Measurements from ENCODE around the gene CLMN. TPM values are rescaled to one million over a fixed set of nuclear protein-coding genes. Genes with fewer than 3 reads are reported as not detected.

Gene CLMN
- total RNA-seq (2021; fragmentation: NEBNext Ultra II Directional; extraction: Animal tissue kit (Norgen Biotek cat#: 25700)) (7.6 and 8.2 TPM in 2 replicates), polyA plus RNA-seq (2011; rRNA removed) (1.4 and 1.6 TPM in 2 replicates), polyA minus RNA-seq (2011; rRNA and poly(A)+ RNA removed) (3.8 and 9.6 TPM in 2 replicates)
- 2.3 TPM for polyA plus RNA-seq (2011; cell fraction: cytosol; rRNA removed)
- polyA plus RNA-seq (2011; cell fraction: nucleus; rRNA removed): 5.6 TPM
- 3.4 to 4.8 TPM (median 4.7 TPM) in 4 replicates for polyA plus RNA-seq (2012, experiment 1 of 2)
- polyA plus RNA-seq (2012, experiment 2 of 2): 1.5 TPM
- polyA plus RNA-seq (2013, experiment 1 of 2): 3.2 TPM
- 3.0 TPM for polyA plus RNA-seq (2013, experiment 2 of 2)
- polyA minus RNA-seq (2011; cell fraction: cytosol; rRNA and poly(A)+ RNA removed): 2.9 TPM
- polyA minus RNA-seq (2011; cell fraction: nucleus; rRNA and poly(A)+ RNA removed): 5.8 TPM
- long read RNA-seq, experiment 1, partial matches to known transcripts: 1 of 2 reads
- long read RNA-seq, experiment 1, other reads (novel, unspliced or antisense): 1 of 2 reads
- long read RNA-seq, experiment 2: 0 reads

- H2BK15ac ChIP-seq (ENCODE audit: low read length): peak within 1 kb of the TSS; percentile 10; the same call in 1 of the 2 replicates
- H2BK12ac ChIP-seq (ENCODE audit: low read depth, low read length): no peak within 1 kb of the TSS
- H4K5ac ChIP-seq (ENCODE audit: insufficient read length, low read depth, low read length): no peak within 1 kb of the TSS
- no peaks in the 10 kb centered on the region for H3K9me3 ChIP-seq (ENCODE audit: insufficient read depth in 2 of 2, low read depth in 1 of 2, low read length in 1 of 2)
- H3K9ac ChIP-seq (replicated peaks in 1 of 4; ENCODE audit: extremely low read depth in 1 of 4, low read depth in 3 of 4, low read length in 3 of 4): peak within 1 kb of the TSS in 1 of 4 experiments; percentile 39; a peak in 3 of 7 replicates
- H4K20me1 ChIP-seq (replicated peaks in 1 of 2; ENCODE audit: control insufficient read depth in 1 of 2, insufficient read depth in 2 of 2, low read length in 2 of 2): peaks cover 0 to 4% of the 10 kb centered on the region in 2 experiments
- H3K36me3 ChIP-seq (ENCODE audit: control insufficient read depth in 2 of 4, insufficient read depth in 4 of 4, low read length in 3 of 4): no peaks in the 10 kb centered on the region
- H4K8ac ChIP-seq (ENCODE audit: extremely low read depth, insufficient read depth, low read length): no peak within 1 kb of the TSS
- no peak within 1 kb of the TSS for H3K14ac ChIP-seq (ENCODE audit: insufficient read length)
- H3K27ac ChIP-seq (ENCODE audit: low read depth, low read length): no peak within 1 kb of the TSS
- H2BK20ac ChIP-seq (ENCODE audit: low read length): no peak within 1 kb of the TSS
- H3K56ac ChIP-seq (replicated peaks; ENCODE audit: insufficient read length, low read depth, low read length): no peak within 1 kb of the TSS
- H2AK5ac ChIP-seq (ENCODE audit: low read depth, low read length): no peak within 1 kb of the TSS
- H3K79me2 ChIP-seq (ENCODE audit: control insufficient read depth in 1 of 2, insufficient read depth in 2 of 2, low read length in 2 of 2): no peaks in the 10 kb centered on the region
- 1% methylated on average over 33 of the region's 98 CpGs; no CpG with 5 or more reads in 1 of the 2 experiments for WGBS, 2 experiments (ENCODE audit: extremely low coverage in 1 of 2, insufficient coverage in 1 of 2, insufficient read length in 1 of 2, insufficient replicate concordance in 2 of 2, low coverage in 1 of 2, low lambda C conversion rate in 2 of 2, missing lambda C conversion rate in 1 of 2)
- no peak within 1 kb of the TSS for H2BK120ac ChIP-seq (replicated peaks; ENCODE audit: low read depth, low read length)
- H3K4me3 ChIP-seq (ENCODE audit: extremely low read depth in 1 of 4, insufficient read depth in 2 of 4, low read depth in 3 of 4, low read length in 4 of 4): peak within 1 kb of the TSS; percentile 56 to 80 (median 67)
- H2BK5ac ChIP-seq (ENCODE audit: low read depth, low read length): no peak within 1 kb of the TSS
- peaks cover 3% of the 10 kb centered on the region; the same call in 1 of the 2 replicates for H3K79me1 ChIP-seq (ENCODE audit: low read depth, low read length)
- no peak within 1 kb of the TSS for H3K23ac ChIP-seq (ENCODE audit: insufficient read length)
- H3K4me1 ChIP-seq (replicated peaks in 1 of 4; ENCODE audit: control insufficient read depth in 3 of 4, insufficient read depth in 4 of 4, low read length in 3 of 4): peaks cover 0 to 9% (median 4%) of the 10 kb centered on the region in 4 experiments; a peak in 4 of 7 replicates
- no peak for FAIRE-seq
- ChIA-PET CTCF (ENCODE audit: partially characterized antibody) (interaction anchor here (1.2 to 1.3 kb wide), 5 partner anchors 10 to 41 kb away, joined by 3 to 5 read pairs (median 3); no protein-coding TSS in a partner anchor), POLR2A (ENCODE audit: partially characterized antibody) (no interaction called here)
- peak within 1 kb of the TSS; percentile 76 to 95 for H3K4me2 ChIP-seq (ENCODE audit: insufficient read depth in 1 of 2, low read depth in 2 of 2, low read length in 2 of 2)
- no peak within 1 kb of the TSS for H2AFZ ChIP-seq (ENCODE audit: low read length)
- DNase-seq (ENCODE audit: low read depth in 1 of 2, low spot score in 2 of 2): peak in 1 of 2 experiments; percentile 69
- no peak within 1 kb of the TSS; the same call in 1 of the 2 replicates for H3K18ac ChIP-seq (ENCODE audit: extremely low read depth, low read length)
- H3K4ac ChIP-seq (replicated peaks; ENCODE audit: insufficient read length, low read depth, low read length): no peak within 1 kb of the TSS
- H4K91ac ChIP-seq (replicated peaks; ENCODE audit: insufficient read length, low read length): no peak within 1 kb of the TSS
- peaks cover 0 to 12% (median 12%) of the 10 kb centered on the region in 4 experiments; a peak in 5 of 7 replicates for H3K27me3 ChIP-seq (replicated peaks in 1 of 4; ENCODE audit: control insufficient read depth in 3 of 4, extremely low read depth in 1 of 4, insufficient read depth in 3 of 4, low read length in 3 of 4)
- peaks cover 7% of the 10 kb centered on the region; the same call in 1 of the 2 replicates for H3K23me2 ChIP-seq (ENCODE audit: low read depth, low read length)
- TF ChIP-seq GTF2F1 (IDR thresholded peaks at IDR 0.05; ENCODE audit: borderline replicate concordance, low read depth, low read length) (no peak), SIN3A (conservative IDR thresholded peaks at IDR 0.05 in 1 of 2, IDR thresholded peaks at IDR 0.05 in 1 of 2; ENCODE audit: low read depth in 1 of 2, low read length in 2 of 2) (peak in 1 of 2 experiments; percentile 66; a peak in 2 of 4 replicates), EP300 (IDR thresholded peaks at IDR 0.05; ENCODE audit: borderline replicate concordance in 1 of 2, low read depth in 2 of 2, low read length in 2 of 2) (no peak), RFX5 (IDR thresholded peaks at IDR 0.05; ENCODE audit: borderline replicate concordance, low read depth, low read length) (no peak), SIRT6 (IDR thresholded peaks at IDR 0.05; ENCODE audit: low read length) (no peak), ASH2L (IDR thresholded peaks at IDR 0.05; ENCODE audit: low read length) (peak; percentile 40), PHF8 (conservative IDR thresholded peaks at IDR 0.05; ENCODE audit: low read depth, low read length) (peak; percentile 27; the same call in 1 of the 2 replicates), CHD2 (IDR thresholded peaks at IDR 0.05; ENCODE audit: low read length) (no peak), CTBP2 (IDR thresholded peaks at IDR 0.05; ENCODE audit: borderline replicate concordance, insufficient read depth, insufficient read length, low read length) (no peak)
Measured at GRCh38 chr14:95319312-95320077, at the start of gene CLMN. Gene CLMN, minus strand, starts transcription at chr14:95319908. Its CDS starts 116 bp downstream, at chr14:95319792.

All from H1 (cell line).